NCI-H2107 treated with DMSO at 0.1 percent for 48 hours (cell line): ENCODE data around the gene MAP3K4.
"Not testable (repeated sequence)": the region's sequence is repeated elsewhere in the genome, so short reads cannot be mapped to it uniquely, and the experiment has no call there.

Experiments used
- DNase-seq: peaks from one replicate; lab custom pipeline; 2025; ENCODE audit not compliant: unreplicated experiment; lab: John Stamatoyannopoulos, UW

MAP3K4 gene

DNA sequence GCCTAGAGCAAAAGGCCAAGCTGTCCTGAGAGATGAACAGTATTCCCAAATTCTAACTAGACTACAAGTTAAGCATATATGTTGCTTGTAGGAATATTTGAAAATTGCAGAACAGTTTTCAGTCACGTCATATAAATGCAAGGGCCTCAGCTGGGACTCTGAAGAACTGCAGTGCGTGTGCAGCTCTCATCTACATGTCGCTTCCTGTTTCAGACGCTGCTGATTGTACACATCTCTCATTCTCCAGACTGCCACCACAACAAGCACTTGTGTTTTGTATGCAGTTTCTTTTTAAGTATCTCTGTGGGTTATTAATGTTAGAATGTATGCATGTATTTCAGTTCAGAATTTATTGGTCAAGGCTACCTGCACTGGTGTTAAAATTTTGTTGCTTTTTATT lies 119.7 kb downstream of the MAP3K4 start:
- no peak for DNase-seq

DNA sequence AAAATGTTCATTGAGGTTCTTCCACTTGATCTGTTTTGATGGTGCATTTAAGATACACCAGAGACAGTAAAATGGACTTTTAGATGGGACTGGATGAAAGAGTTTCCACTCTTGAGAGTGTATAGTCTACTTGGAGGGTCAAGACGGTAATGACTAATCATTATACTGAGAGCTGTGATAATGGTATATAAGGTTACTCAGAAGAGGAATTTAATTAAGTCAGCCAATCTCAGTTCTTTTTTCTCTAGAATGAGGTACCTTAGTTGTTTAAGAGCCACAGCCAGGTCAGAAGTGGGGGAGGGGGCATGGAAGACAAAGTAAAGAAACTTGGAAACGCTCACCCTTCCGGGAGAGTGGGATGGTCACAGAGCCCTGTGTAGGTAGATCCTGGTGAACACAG lies 123.9 kb downstream of the MAP3K4 start:
- no peak for DNase-seq

DNA sequence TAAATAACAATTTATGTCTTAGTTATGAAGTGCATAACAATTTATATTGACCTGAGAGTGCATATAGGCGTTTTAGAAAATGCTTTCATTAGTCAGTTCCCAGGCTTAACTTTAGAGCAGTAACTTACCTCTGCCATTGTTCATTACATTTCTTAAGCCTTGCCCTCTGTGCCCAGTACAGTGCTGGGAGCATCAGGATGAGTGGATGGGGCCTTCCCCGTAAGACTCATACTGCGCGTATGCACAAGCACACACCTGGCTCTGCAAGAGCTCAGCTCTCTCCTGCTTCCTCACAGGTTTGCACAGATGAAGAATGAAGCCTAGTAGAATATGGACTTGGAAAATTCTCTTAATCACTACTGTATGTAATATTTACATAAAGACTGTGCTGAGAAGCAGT lies 125.0 kb downstream of the MAP3K4 start:
- DNase-seq = no peak

DNA sequence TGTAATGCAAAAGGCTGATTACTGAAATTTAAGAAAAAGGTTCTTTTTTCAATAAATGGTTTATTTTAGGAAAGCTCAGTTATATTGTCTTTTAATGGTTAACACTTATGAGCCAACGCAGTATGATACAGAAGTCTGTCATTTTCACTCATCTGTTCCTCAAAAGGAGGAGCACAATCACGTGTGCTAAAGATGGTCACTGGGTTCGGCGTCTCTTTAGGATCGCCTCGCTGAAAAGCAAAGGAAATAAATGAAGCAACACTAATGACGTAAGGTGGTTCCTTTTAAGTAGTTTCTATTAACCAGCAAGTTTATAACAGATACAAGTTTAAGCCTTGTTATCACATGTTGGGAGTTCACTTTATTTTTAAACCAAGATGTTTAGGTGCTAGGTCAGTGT lies 125.7 kb downstream of the MAP3K4 start:
- DNase-seq = no peak

DNA sequence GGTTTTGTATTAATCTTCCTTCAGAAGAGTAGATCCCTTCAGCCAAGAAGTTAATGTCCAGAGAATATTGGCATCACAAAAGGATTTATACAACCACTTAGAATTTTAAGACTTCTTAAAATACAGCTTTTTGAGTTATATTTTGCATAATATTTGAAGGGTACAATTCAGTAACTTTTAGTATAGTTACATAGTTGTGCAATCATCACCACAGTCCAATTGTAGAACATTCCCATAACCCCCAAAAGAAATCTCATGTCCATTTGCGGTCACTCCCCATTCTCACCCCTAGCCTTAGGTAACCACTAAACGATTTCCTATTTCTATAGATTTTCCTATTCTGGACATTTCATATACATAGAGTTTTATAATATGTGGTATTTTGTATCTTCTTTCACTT lies 126.4 kb downstream of the MAP3K4 start:
- no peak for DNase-seq

DNA sequence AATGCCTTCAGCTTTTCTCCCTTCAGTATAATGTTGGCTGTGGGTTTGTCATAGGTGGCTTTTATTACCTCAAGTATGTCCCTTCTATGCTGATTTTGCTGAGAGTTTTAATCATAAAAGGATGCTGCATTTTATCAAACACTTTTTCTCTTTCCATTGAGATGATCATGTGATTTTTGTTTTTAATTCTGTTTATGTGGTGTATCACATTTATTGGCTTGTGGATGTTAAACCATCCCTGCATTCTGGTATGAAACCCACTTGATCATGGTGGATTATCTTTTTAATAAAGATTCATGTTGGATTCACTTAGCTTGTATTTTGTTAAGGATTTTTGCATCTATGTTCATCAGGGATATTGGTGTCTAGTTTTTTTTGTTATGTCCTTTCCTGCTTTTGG lies 131.8 kb downstream of the MAP3K4 start:
- not testable (repeated sequence) for DNase-seq

DNA sequence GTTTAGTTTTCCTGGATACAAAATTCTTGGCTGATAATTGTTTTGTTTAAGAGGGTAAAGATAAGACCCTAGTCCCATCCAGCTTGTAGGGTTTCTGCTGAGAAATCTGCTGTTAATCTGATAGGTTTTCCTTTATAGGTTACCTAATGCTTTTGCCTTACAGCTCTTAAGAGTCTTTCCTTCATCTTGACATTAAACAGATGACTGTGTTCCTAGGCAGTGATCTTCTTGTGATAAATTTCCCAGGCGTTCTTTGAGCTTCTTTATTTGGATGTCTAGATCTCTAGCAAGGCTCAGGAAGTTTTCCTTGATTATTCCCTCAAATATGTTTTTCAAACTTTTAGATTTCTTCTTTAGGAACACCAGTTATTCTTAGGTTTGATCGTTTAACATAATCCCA lies 134.0 kb downstream of the MAP3K4 start:
- no peak for DNase-seq

DNA sequence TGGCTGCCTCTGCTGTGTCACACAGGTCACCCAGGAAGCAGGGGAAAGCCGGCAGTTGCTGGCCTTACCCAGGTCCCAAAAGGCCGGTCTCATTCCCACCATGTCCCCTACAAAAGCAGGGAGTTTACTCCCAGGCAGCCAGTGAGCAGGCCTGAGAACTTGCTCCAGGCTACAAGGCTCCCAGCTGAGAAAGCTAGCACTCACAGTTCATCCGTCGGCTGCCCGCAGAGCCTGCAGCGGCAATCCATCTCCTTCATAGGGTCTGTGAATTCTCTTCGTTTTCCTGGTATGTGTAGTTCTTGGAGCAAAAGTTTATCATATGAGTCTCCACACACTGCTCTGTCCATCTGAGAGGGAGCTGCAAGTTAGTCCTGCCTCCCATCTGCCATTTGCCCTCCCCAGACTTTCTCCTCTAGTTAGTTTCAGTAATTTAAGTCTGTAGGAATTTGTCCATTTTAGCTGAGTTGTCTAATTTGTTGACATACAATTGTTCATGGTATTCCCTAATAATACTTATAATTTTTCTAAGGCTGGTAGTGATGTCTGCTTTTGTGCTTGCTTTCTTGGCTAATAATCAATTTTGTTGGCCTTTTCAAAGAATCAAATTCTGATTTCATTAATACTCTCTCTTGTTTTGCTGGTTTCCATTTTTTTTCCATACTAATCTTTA lies 135.6 kb downstream of the MAP3K4 start:
- DNase-seq = no peak

DNA sequence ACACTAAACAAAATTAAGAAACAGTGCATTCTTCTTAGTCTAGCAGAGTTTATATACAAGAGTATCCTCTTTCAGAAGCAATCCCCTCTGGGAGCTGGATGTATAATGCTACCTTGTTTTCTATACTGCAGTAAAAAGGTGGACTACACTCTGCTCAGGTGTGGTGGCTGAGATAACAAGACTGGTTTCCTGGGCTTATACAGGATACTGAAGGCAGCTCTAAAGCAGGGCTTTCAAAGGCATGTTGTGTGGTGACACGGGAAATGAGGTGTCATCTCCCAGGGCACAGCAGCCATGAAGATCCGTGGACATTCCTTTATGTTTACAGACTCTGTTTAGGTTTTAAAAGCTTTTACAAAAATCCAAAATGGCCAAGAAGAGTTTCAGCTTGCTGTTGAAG lies 136.7 kb downstream of the MAP3K4 start:
- DNase-seq = no peak

DNA sequence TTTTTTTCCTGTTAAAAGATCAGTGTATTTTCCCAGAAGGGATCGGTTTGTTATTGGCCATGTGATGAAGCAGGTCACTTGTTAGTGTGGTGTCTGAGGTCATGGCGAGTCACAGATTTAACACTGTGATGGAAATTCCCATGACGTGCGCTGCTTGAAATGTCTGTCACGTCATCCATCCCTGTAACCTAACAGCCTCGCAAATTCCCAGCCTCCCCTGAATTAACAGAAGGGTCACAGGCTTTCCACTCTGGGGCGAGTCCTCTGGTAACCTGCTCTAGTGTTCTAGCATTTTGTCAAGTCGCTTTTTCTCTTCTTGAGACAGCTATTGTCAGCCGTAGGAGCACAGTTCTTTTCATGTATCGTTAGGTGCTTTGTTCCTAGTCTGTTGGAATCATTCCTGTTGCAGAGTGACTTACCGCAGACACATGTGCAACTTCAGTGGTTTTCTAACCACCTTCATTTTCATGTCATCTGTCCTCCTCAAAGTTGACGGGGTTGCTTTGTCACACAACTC lies 137.2 kb downstream of the MAP3K4 start:
- no peak for DNase-seq

DNA sequence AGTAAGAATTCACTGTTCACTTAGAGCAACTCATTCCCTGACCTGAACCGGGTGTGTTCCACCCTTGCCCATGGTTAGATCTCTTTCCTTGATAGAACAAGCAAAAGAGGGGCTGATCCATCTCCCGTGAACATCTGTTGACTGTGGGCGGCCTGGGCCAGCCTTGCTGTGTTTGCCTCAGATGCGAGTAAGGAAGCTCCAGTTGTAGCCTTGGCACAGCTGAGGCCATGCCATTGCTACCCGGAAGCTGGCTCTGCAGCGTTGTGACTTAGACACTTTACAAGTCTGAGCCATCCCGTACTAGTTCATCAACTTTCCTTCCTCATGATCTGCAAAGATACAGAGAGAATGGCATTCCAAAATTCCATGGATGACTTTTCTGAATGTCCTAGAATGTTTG lies 139.0 kb downstream of the MAP3K4 start:
- no peak for DNase-seq

DNA sequence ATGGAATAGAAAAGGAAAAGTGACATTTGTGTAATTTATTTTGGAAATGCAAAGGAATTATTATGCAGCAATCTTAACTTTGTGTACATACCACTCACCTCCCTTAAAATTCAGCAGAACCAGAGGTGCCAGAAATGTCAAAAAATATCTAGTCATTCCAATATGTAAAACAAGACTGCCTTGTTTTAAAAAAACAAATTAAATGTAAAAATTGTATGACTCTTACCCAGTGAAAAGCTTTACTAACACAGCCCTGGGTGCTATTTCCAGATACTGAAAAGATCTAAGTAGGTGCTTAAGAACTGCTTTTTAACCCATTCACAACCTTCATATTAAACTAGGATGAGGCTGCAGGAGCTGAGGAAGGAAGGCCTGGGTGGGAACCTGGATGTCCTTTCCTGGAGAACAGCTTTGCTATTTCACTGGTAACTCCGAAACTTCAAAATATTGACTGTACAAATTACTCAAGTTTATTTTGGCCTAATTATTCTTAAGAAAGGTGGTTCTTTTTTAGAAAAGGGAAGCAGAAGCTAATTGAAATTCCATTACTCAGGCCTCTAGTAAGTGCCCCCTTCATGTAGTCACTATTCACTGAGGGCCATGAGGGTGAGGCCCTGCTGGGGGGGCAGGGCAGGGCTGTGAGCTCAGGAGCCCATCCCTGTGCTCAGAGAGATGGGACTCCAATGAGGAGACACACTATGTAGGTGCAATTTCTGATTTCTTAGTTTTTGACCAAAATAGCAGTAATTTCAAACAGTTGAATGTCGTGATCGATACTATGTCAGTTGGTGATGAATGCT lies 139.6 kb downstream of the MAP3K4 start:
- DNase-seq = no peak

DNA sequence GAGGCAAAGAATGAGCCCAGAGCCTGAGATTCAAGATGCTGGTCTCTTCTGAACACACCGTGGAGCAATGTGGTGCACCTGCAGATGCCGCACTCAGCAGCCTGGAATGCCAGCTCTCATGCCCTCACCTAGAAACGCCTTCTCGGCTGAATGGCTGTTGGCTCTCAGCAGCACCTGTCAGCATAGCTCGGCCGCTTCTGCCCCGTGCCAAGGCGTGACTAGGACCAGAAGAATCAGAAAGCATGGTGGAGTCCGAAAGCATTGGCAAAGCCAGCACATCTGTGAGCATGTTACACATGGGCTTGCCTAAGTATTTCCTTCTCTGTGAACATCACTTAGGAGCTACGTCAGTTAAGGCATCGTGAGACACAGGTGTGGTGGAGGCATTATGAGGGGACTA lies 140.8 kb downstream of the MAP3K4 start:
- DNase-seq = no peak

DNA sequence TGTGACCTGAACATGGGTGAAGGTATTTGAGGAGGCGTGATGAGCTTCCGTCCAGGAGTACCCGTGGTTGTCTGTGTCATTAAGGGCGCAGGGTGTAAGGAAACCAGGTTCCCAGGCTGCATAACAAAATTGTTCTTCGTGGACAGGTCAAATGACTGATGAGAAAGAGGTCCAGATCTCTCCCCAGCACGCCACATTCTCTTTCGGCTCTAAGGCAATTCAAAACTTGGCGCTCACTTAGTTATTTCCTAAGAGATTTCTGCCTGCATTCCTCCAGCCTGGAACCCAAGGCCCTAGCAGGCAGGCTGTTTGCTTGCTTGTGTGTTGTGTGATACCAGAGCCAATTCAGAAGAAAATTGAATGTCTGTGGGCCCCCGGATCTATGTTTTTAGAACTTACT lies 142.4 kb downstream of the MAP3K4 start:
- no peak for DNase-seq

DNA sequence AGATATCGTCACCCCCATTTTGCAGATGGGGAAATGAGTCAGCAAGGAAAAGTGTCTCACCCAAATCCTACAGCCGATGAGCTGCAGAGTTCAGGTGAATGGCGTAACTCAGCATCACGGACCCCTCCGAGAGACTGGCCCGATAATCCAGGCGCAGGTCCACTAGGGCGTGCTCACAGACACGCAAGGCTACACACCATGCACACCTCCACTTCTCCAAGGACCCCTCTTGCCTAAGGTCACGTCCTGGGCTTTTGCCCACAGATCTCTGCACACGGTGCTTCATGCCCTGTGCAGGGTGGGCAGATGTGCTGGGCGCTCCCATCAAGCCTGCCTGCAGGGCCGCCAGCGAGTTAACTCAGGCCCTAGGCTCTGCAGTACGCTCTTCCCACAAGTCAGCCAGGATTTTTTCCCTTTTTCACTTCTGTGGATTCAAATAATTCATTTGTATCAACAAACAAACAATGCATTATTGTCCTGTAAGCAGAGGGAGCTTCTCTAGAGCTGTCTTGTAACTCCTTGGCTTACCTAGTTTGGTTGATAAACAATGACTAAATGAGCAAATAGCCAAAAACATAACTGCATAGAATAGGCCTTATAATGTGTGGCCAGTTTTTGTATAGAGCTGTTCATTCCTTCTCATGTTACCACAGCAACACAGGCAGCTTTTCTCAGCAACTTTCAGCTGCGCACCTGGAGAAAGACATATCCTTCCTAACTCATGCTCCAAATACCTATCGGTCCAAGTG lies 143.2 kb downstream of the MAP3K4 start:
- no peak for DNase-seq

DNA sequence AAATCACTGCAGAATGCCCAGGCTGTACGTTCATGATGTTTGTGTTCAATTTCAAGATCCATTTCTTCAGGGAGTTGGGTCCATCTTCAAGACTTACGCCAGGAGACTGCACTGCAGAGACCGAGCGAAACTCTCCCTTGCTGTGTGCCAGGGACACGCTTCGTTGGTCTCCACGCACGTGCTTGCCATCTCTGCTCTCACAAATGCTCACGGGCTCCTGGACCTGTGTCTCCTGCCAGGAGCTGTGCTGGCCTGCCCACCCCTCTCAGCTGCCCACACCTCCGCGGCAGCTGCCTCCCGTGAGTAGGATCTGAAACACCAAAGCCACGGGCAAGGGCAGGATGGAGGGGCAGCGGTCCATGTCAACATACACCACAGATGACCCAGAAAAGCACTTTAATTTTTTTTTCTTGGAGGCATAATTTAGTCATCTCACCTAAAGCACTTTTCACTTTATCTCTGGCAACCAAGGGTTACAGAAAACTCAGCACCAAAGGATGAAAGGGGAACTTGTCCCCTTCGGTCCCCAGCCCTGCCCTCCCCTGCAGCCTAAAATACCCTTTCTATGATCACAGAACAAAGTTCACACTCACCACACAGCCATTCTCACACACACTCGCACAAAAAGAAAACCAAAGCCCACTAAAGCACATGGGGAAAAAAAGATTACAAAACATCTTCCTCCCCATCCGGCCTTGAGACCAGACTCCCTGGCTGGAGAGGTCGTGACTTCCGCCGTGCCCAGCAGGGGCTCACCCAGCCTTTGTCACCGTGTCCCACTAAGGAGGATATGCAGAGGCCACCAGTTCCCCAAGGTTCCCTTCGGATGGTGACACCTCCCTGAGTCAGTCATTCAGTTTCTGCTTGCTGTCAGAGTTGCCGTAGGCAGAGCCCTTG lies 144.4 kb downstream of the MAP3K4 start:
- DNase-seq = no peak

DNA sequence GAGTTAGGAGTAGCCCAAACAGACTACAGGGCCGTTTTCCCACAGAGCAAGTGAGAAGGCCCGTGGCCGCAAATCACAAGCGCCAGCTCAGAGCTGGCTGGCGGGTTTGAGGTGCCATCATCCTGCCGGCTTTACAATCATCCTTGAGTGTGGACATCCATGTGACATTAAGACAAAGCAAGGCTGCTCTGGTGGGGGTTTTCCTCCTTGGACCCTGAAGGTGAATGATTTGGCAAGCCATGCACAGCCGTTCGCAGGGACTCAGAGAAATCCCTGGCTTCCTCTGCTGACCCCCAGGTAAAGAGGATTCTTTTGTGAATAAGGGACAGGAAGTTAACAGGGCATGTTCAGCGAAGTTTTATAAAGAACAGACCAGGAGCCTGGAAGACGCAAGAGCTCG lies 145.1 kb downstream of the MAP3K4 start:
- no peak for DNase-seq

DNA sequence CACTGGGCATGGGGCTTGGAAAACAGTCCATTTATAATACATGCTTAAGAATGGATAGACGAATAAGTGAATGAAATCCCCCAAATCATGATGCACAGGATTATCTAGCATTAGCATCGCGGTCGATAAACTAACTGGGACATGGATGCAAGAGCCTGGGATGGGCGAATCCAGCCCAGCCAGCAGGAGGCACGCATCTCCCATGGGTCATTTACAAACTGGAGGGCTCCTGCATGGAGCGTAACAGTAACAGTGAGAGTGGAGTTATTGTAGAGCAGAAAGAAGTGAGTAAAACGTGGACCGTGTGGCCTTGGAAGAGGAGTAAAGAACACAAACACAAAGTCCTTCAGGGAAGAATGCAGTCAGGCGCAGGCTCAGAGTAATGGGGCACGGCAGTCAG lies 145.8 kb downstream of the MAP3K4 start:
- DNase-seq = no peak

DNA sequence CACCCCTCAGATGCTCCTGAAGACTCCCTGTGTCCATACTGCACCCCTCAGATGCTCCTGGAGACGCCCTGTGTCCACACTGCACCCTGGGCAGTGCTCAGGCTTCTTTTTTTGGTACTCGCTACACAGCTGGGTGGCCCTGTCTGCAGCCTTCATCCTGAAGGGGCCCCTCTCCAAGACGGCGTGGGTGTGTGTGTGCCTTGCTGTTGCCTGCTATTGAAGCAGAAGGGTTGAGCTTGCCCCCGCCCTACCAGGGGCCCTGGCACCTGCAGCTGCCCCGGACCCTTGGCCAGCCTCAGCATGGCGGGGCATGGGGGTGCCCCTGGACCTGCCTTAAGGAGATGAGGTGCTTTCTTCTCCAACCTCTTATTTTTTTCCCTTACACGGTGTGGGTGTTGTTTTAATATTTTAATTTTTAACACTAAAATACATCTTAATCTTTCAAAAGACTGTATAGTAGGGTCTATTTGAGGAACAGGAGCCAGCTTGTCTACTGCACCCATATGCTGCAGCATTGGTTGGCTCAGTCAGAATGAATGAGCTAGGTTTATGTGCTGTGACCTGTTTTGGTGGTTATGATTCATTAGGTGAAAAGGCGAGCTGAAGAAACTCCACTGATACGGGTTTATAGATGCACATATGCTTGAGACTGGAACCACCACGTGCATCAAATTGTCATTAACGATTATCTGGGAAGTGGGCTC lies 146.4 kb downstream of the MAP3K4 start:
- DNase-seq = no peak
